Measurements from ENCODE around the gene GPR148.
"Not testable (repeated sequence)": the region's sequence is repeated elsewhere in the genome, so short reads cannot be mapped to it uniquely, and the experiment has no call there.

- not testable (repeated sequence) for TF ChIP-seq REST (IDR thresholded peaks at IDR 0.05; ENCODE audit: unreplicated experiment); CTCF (conservative IDR thresholded peaks at IDR 0.05; ENCODE audit: low read depth in 2 of 2)
Measured at GRCh38 chr2:130692041-130692770, 36.7 kb upstream of the GPR148 start.

Measured in GM23338 (cell line).